GM23248 (cell line): ENCODE results near the gene SPATS2.

Source experiments
- EZH2 ChIP-seq: fragments of 200-600 bp; sonication (generic); IDR thresholded peaks from 2 replicates; pipeline ENCODE4 v1.6.1; 2018; ENCODE audit warnings: antibody characterized with exemption, mild to moderate bottlenecking; ENCODE audit not compliant: insufficient read depth, poor library complexity, severe bottlenecking
- EZH2phosphoT487 ChIP-seq: fragments of 200-600 bp; sonication (generic); IDR thresholded peaks from 2 replicates; pipeline ENCODE4 v1.6.1; 2018; ENCODE audit warnings: antibody characterized with exemption, moderate library complexity, mild to moderate bottlenecking, low read depth; ENCODE audit not compliant: insufficient read depth

GRCh38 chr12:49375406-49375805, 8.1 kb downstream of the SPATS2 start:
- TF ChIP-seq EZH2phosphoT487 (no peak), EZH2 (no peak)
